Thoracic aorta (tissue), 2 donors: Measurements from ENCODE around the gene LRRC8D. TPM values are rescaled to one million over a fixed set of nuclear protein-coding genes. Genes with fewer than 3 reads are reported as not detected.

Experiments
- ATAC-seq: fragments of 150-250 bp; one replicate; pipeline ENCODE4 v1.8.0; 2017; ENCODE audit warnings: low read depth; ENCODE audit not compliant: insufficient number of reproducible peaks, low FRiP score
- DNase-seq: peaks from one replicate; pipeline ENCODE4 v3.0.0-alpha.2; 2020; ENCODE audit warnings: low spot score
- H3K27ac ChIP-seq, 2 donors: fragments of 200-600 bp; sonication (generic); 1 replicate in 1 of 2; 2 replicates in 1 of 2; pipeline ENCODE4 v1.5.1; 2016; ENCODE audit warnings: mild to moderate bottlenecking in 2 of 2, moderate library complexity in 2 of 2
- H3K27me3 ChIP-seq: fragments of 200-600 bp; sonication (generic); replicated peaks from 2 replicates; pipeline ENCODE4 v1.6.0; 2016; ENCODE audit warnings: mild to moderate bottlenecking; ENCODE audit not compliant: insufficient read depth
- H3K36me3 ChIP-seq: fragments of 200-600 bp; sonication (generic); one replicate; pipeline ENCODE4 v1.5.1; 2016
- H3K4me1 ChIP-seq, 2 donors: fragments of 200-600 bp; sonication (generic); 1 replicate in 1 of 2; 2 replicates in 1 of 2; pipeline versions ENCODE4 v1.5.1 to v1.6.0; 2016; ENCODE audit warnings: low read depth in 2 of 2, mild to moderate bottlenecking in 1 of 2; ENCODE audit not compliant: control insufficient read depth in 1 of 2
- H3K4me3 ChIP-seq: fragments of 200-600 bp; sonication (generic); 2 replicates; pipeline ENCODE4 v1.5.1; 2016; ENCODE audit warnings: mild to moderate bottlenecking
- H3K9me3 ChIP-seq: fragments of 200-600 bp; sonication (generic); 2 replicates; pipeline ENCODE4 v1.5.1; 2016
- CTCF ChIP-seq: fragments of 200-600 bp; sonication (generic); IDR thresholded peaks from one replicate; pipeline ENCODE4 v1.5.1; 2019; ENCODE audit warnings: antibody characterized with exemption
- total RNA-seq, 2 donors: library from RNA; depleted of rRNA; stranded (reverse); fragments of >200 nt; gene quantifications; one replicate each; pipeline versions ENCODE4 v1.1.0 to v1.2.3, GENCODE V29; 2016

LRRC8D gene
- total RNA-seq, 2 donors from 2014 or later, result 8.8 to 10.7 TPM

GRCh38 chr1:89850844-89851415 lies 30.1 kb downstream of the LRRC8D start:
- ATAC-seq, result no peak
- H3K27me3 ChIP-seq, result no peaks in the 10 kb centered on the region

GRCh38 chr1:89854140-89854539 lies 33.3 kb downstream of the LRRC8D start:
- Histone ChIP-seq H3K36me3 (no peaks in the 10 kb centered on the region), H3K27me3 (no peaks in the 10 kb centered on the region), H3K4me3 (no peak overlapping the region), H3K9me3 (no peaks in the 10 kb centered on the region), H3K27ac (no peak overlapping the region), H3K4me1 (no peaks in the 10 kb centered on the region)
- TF ChIP-seq CTCF, result no peak
- DNase-seq (no peak), ATAC-seq (no peak)

More at GRCh38 chr1:89850844-89851415, 30.1 kb downstream of the LRRC8D start:
- no peak for DNase-seq
- Histone ChIP-seq H3K4me1 (no peaks in the 10 kb centered on the region), H3K36me3 (no peaks in the 10 kb centered on the region), H3K9me3 (no peaks in the 10 kb centered on the region), H3K4me3 (no peak overlapping the region), H3K27ac (no peak overlapping the region)
- no peak for TF ChIP-seq CTCF

GRCh38 chr1:89855413-89856123 lies 34.7 kb downstream of the LRRC8D start:
- Histone ChIP-seq H3K27me3 (no peaks in the 10 kb centered on the region), H3K9me3 (no peaks in the 10 kb centered on the region), H3K4me3 (no peak overlapping the region), H3K4me1 (no peaks in the 10 kb centered on the region), H3K36me3 (no peaks in the 10 kb centered on the region), H3K27ac (no peak overlapping the region)
- DNase-seq (no peak), ATAC-seq (no peak)
- no peak for TF ChIP-seq CTCF

- TF ChIP-seq CTCF, result no peak
These were observed 42.5 kb downstream of the LRRC8D start for GRCh38 chr1:89863165-89863830.

More at GRCh38 chr1:89863165-89863830, 42.5 kb downstream of the LRRC8D start:
- ATAC-seq (no peak), DNase-seq (no peak)
- Histone ChIP-seq H3K4me1 (no peaks in the 10 kb centered on the region), H3K4me3 (no peak overlapping the region), H3K36me3 (no peaks in the 10 kb centered on the region), H3K27ac (no peak overlapping the region), H3K27me3 (no peaks in the 10 kb centered on the region), H3K9me3 (no peaks in the 10 kb centered on the region)
